ENCODE results near the gene UNC5A.

The UNC5A gene

GRCh38 chr5:176765687-176766086, 44.7 kb upstream of the UNC5A start:
- ATAC-seq, result no peak
- TF ChIP-seq SNAI2 (CRISPR knock-in tag; IDR thresholded peaks at IDR 0.05) (no peak), CREB5 (CRISPR knock-in tag; IDR thresholded peaks at IDR 0.05; ENCODE audit: low read depth) (no peak), GLIS3 (CRISPR knock-in tag; IDR thresholded peaks at IDR 0.05) (no peak), ZNF8 (CRISPR knock-in tag; IDR thresholded peaks at IDR 0.05) (no peak), CSRNP3 (CRISPR knock-in tag; IDR thresholded peaks at IDR 0.05) (no peak), ZFP3 (CRISPR knock-in tag; IDR thresholded peaks at IDR 0.05) (no peak), PPARA (CRISPR knock-in tag; IDR thresholded peaks at IDR 0.05; ENCODE audit: borderline replicate concordance) (no peak), RARB (CRISPR knock-in tag; IDR thresholded peaks at IDR 0.05) (no peak), ZFP30 (CRISPR knock-in tag; IDR thresholded peaks at IDR 0.05) (no peak), BACH2 (CRISPR knock-in tag; IDR thresholded peaks at IDR 0.05; ENCODE audit: borderline replicate concordance) (no peak), ISL1 (CRISPR knock-in tag; IDR thresholded peaks at IDR 0.05) (no peak), ZNF565 (CRISPR knock-in tag; conservative IDR thresholded peaks at IDR 0.05; ENCODE audit: low read depth) (no peak), ESRRG (CRISPR knock-in tag; IDR thresholded peaks at IDR 0.05) (no peak), CSDC2 (CRISPR knock-in tag; IDR thresholded peaks at IDR 0.05) (no peak), OSR1 (CRISPR knock-in tag; IDR thresholded peaks at IDR 0.05) (no peak)
- TF ChIP-seq, protein P1, sequence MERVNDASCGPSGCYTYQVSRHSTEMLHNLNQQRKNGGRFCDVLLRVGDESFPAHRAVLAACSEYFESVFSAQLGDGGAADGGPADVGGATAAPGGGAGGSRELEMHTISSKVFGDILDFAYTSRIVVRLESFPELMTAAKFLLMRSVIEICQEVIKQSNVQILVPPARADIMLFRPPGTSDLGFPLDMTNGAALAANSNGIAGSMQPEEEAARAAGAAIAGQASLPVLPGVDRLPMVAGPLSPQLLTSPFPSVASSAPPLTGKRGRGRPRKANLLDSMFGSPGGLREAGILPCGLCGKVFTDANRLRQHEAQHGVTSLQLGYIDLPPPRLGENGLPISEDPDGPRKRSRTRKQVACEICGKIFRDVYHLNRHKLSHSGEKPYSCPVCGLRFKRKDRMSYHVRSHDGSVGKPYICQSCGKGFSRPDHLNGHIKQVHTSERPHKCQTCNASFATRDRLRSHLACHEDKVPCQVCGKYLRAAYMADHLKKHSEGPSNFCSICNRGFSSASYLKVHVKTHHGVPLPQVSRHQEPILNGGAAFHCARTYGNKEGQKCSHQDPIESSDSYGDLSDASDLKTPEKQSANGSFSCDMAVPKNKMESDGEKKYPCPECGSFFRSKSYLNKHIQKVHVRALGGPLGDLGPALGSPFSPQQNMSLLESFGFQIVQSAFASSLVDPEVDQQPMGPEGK (CRISPR knock-in tag; IDR thresholded peaks at IDR 0.05; ENCODE audit: borderline replicate concordance), result no peak
- TF ChIP-seq, protein P2, sequence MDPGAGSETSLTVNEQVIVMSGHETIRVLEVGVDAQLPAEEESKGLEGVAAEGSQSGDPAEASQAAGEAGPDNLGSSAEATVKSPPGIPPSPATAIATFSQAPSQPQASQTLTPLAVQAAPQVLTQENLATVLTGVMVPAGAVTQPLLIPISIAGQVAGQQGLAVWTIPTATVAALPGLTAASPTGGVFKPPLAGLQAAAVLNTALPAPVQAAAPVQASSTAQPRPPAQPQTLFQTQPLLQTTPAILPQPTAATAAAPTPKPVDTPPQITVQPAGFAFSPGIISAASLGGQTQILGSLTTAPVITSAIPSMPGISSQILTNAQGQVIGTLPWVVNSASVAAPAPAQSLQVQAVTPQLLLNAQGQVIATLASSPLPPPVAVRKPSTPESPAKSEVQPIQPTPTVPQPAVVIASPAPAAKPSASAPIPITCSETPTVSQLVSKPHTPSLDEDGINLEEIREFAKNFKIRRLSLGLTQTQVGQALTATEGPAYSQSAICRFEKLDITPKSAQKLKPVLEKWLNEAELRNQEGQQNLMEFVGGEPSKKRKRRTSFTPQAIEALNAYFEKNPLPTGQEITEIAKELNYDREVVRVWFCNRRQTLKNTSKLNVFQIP (CRISPR knock-in tag; IDR thresholded peaks at IDR 0.05; ENCODE audit: borderline replicate concordance, low read depth), result no peak

DNA sequence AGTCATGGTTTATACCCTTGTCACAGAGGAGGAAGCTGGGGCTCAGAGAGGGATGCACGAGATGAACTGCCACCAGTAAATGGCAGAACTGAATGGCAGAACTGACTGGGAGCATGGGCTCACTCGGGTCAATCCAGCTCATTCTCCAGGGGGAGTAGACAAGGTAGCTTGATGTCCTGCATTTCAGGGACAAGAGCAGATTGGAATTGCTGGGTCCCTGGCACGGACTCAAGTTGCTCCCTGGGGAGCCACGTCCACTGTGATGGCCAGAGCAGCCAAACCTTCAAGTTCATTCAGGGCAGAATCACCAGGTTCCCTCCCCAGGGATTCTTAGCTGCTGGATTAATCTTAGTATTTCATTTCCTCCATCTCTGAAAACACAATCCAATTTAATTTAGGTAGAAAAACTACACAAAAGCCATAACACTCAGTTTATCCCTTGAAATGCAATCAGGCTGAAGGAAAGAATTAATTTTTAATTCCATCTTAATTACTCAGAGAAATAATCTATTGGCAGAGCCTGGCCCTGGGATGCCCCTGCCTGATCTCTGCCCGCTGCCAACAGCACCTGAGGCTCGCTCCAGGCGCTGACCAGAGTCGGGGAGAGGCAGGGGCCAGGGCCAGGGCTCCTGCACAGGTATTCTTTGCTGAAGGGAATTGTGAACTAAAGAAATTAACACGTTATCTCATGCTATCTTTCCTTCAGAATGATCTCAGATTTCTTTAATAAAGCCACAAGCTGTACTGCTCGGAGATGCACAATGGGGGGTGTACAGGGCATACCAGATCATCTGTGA, 42.0 kb upstream of the UNC5A start:
- no peak for TF ChIP-seq ZFP30 (CRISPR knock-in tag; IDR thresholded peaks at IDR 0.05)
- TF ChIP-seq SNAI2 (CRISPR knock-in tag; IDR thresholded peaks at IDR 0.05), result no peak
- TF ChIP-seq, protein P1 (CRISPR knock-in tag; IDR thresholded peaks at IDR 0.05; ENCODE audit: borderline replicate concordance), result no peak
- TF ChIP-seq TOX (CRISPR knock-in tag; IDR thresholded peaks at IDR 0.05; ENCODE audit: borderline replicate concordance), result no peak
- TF ChIP-seq, protein P2 (CRISPR knock-in tag; IDR thresholded peaks at IDR 0.05; ENCODE audit: borderline replicate concordance, low read depth), result no peak
- no peak for TF ChIP-seq CSRNP3 (CRISPR knock-in tag; IDR thresholded peaks at IDR 0.05)
- TF ChIP-seq ZNF565 (CRISPR knock-in tag; conservative IDR thresholded peaks at IDR 0.05; ENCODE audit: low read depth), result no peak
- no peak for TF ChIP-seq GLIS3 (CRISPR knock-in tag; IDR thresholded peaks at IDR 0.05)
- TF ChIP-seq CSDC2 (CRISPR knock-in tag; IDR thresholded peaks at IDR 0.05), result no peak
- TF ChIP-seq CREB5 (CRISPR knock-in tag; IDR thresholded peaks at IDR 0.05; ENCODE audit: low read depth), result no peak
- ATAC-seq, result no peak

Measured in SK-N-SH treated with all-trans-retinoic acid at 6 μM for 48 hours (cell line).